Stimulated activated CD8-positive, alpha-beta memory T cell treated with anti-CD3 and anti-CD28 coated beads, Interleukin-15, amount 100 ng/mL, for 1 hour (primary cell): ENCODE measurements around the gene SPG21.

Experiments used
- DNase-seq: peaks from one replicate; pipeline ENCODE4 v3.0.0-alpha.2; 2020; ENCODE audit warnings: low read depth

Gene SPG21

GRCh38 chr15:64991536-64992135 is 1.9 kb upstream of the SPG21 start:
- no peak for DNase-seq

- DNase-seq, result no peak
Measured at GRCh38 chr15:64990168-64990470, 405 bp upstream of the SPG21 start.

- DNase-seq, result no peak
Measured at GRCh38 chr15:64987136-64987535, 2.6 kb downstream of the SPG21 start.

DNA sequence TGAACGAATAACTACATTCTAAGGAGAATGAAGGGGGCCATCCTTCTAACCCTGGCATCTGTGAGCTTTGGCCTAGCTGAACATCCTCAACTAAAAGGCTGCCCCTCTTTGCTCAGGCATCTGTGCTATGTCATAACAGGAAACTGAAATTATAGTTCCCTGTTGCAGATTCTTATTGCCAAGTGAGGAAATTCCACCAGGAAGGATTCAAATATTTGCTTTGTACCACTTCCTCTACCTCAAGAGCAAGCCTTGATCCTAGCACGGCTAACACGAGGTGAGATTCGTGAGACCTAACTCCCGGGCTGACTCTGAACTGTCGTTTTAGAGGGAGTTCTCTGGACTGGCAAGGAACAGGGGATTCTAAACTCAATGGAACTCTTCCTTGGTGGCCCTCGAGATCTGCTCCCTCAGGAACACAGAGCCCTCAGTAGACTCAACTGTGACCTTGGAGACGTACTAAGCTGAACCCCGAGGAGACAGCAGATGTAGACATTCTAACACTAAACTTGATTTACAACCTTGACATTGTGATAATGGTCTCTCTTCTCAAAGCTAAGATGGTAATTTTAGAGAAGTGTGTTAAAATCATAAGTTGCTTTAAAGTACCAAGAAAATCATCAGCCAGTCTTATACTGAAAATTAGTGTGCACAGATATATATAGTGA is 4.2 kb downstream of the SPG21 start:
- no peak for DNase-seq

- DNase-seq, result no peak
Measured at GRCh38 chr15:64982472-64982871, 7.2 kb downstream of the SPG21 start.

GRCh38 chr15:64981812-64982431 is 7.8 kb downstream of the SPG21 start:
- no peak for DNase-seq

GRCh38 chr15:64979252-64979710 is 10.4 kb downstream of the SPG21 start:
- no peak for DNase-seq

DNA sequence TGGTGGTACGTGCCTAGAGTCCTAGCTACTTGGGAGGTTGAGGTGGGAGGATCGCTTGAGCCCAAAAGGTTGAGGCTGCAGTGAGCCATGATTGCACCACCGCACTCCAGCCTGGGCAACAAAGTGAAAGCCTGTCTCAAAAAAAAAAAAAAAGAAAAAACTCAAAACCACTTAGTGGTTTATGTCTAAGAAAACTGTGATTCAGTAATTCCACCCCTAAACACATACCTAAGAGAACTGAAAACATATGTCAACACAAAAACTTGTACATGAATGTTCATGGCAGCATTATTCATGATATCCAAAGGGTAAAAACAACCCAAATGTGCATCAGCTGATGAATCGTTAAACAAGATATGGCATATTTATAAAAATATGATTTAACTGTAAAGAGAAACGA is 14.3 kb downstream of the SPG21 start:
- DNase-seq, result no peak

GRCh38 chr15:64970698-64971097 is 19.0 kb downstream of the SPG21 start:
- no peak for DNase-seq

DNA sequence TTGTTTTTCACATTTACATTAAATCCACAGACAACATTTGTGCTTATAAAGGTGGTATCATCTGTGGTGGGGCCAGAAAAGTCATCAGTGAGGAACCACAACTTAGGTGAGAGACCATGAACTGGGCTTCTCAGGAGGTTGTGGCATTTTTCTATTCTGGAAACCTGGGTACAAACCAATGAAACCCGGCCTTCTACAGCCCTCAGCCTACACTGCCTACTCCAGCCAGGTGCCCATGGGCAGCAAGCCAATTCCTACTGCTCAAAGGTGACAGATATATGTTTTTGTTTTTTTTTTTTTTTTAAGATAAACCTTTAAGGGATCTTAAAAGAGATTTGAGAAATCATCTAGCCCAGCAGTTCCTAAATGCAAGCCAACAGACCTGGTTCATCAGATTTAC is 20.3 kb downstream of the SPG21 start:
- DNase-seq, result no peak

- DNase-seq, result no peak
Measured at GRCh38 chr15:64961013-64961412, 28.7 kb downstream of the SPG21 start.

DNA sequence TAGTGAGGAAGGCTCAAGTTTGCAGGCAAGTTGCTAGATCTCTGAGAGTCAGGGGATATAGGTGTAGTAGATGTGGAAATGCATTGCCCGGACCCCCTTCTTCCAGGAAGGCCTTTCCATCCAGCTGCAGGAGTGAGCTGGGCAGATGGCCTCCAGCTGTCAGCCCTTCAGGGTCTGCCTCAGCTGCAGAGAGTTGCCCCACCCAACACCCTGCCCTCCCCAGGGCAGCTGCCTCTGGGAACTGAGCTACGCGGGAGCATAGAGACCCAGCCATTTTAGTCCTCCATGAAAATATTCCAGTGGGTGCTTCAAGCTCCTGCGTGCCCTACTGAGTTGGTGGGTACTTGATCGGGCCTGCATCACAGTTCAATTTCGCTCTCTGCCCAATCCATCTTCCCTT is 29.6 kb downstream of the SPG21 start:
- no peak for DNase-seq

- no peak for DNase-seq
Measured at GRCh38 chr15:64959128-64959527, 30.6 kb downstream of the SPG21 start.

DNA sequence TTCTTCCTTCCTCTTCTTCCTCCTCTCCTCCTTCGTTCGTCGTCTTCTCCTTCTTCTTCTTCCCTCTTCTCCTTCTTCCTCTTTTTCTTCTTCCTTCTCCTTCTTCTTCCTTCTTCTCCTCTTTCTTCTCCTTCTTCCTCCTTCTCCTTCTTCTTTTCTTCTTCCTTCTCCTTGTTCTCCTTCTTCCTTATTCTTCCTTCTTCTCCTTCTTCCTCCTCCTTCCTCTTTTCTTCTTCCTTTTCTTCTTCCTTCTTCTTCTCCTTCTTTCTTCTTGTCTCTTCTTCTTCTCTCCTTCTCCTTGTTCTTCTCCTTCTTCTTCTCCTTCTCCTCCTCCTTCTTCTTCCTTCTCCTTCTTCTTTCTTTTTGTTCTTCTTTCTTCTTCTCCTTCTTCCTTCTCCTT is 35.3 kb downstream of the SPG21 start:
- no peak for DNase-seq

DNA sequence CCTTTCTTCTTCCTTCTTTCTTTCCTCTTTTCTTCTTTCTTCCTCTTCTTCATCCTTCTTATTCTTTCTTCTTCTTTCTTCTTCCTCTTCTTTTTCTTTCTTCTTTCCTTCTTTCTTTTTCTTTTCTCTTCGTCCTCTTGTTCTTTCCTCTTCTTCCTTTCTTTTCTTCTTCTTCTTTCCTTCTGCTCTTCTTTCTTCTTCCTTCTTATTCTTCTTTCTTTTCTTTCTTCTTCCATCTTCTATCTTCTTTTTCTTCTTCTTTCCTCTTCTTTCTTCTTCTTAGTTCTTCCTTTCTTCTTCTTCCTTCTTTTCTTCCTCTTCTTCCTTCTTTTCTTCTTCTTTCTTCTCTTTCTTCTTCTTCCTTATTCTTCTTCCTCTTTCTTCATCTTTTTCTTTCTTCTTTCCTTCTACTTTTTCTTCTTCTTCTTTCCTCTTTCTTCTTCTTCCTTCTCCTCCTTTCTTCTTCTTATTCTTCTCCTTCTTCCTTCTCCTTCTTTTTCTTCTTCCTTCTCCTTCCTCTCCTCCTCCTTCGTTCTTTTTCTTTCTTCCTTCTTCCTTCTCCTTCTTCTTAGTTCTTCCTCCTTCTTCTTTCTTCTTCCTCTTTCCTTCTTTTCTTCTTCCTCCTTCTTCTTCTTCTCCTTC is 37.8 kb downstream of the SPG21 start:
- no peak for DNase-seq

DNA sequence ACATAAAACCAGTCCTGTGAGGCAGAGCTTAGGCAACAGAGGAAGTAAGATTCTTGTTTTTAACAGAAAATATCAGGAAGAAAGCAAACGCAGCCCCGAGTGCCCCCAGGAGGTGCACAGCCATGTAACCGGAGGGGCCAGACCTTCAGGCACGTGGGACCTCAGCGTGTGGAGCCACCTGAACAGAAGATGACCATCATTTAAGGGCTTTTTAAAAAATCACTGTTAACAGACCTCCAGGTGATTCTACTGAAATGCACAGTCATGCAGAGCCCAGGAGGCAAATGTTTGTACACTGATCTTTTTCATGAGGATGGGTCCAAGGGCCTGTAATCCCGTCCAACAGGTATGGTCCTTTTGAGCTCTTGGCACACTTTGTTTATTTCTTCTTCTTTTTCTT is 38.8 kb downstream of the SPG21 start:
- no peak for DNase-seq

DNA sequence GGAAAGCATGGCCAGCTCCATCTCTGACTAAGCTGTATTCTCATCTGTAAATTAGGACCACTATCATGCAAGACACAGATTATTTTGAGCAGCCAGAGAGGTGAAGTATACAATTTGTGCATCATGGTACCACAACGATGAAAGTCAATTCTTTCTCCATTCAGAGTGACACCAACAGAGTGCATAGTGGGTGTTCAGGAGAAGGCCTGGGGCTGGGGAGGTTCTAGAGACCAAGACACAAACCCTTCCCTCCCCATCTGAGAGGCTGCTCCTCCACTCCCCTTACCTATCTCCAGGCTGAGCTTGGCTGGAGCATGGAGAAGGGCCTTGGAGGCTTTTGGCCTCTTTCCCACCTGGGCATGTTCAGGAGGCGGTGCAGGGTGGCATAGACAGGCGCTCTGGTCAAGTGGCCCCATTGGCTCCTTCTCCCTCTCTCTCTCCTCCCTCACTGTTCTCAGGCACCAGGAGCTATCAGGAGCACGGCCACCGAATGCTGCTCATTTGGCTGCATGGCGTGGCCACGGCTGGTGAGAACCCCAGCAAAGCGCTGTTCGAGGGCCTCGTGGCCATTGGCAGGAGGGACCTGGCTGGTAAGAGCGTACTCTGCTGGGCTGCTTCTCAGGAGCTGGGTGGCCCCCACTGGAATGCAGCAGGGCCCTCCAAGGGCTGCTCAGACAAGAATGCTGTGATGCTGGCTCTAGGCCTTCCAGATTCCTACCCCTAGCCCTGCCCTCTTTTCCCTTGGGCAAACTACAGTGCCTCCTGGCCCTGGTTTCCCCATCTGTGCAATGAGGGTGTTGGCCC is 40.1 kb downstream of the SPG21 start:
- DNase-seq, result no peak

GRCh38 chr15:64948916-64949315 is 40.8 kb downstream of the SPG21 start:
- no peak for DNase-seq

- DNase-seq, result no peak
Measured at GRCh38 chr15:64947211-64947610, 42.5 kb downstream of the SPG21 start.

- no peak for DNase-seq
Measured at GRCh38 chr15:64944961-64945360, 44.8 kb downstream of the SPG21 start.

- DNase-seq, result no peak
Measured at GRCh38 chr15:64943512-64944225, 46.0 kb downstream of the SPG21 start.

- no peak for DNase-seq
Measured at GRCh38 chr15:64942356-64942755, 47.4 kb downstream of the SPG21 start.
